H1 (cell line): ENCODE measurements around the gene SPON2. TPM values are rescaled to one million over a fixed set of nuclear protein-coding genes. Genes with fewer than 3 reads are reported as not detected.

Experiments used
- CTCF ChIA-PET: fragments of 300-600 bp; sonication (Branson Sonifier 250); formaldehyde crosslinking; loops from one replicate; lab custom pipeline; 2021; ENCODE audit not compliant: partially characterized antibody; lab: Charles Lee
- POLR2A ChIA-PET: fragments of 300-600 bp; sonication (Branson Sonifier 250); formaldehyde crosslinking; loops from one replicate; lab custom pipeline; 2021; ENCODE audit warnings: inconsistent platforms; ENCODE audit not compliant: partially characterized antibody; lab: Charles Lee
- DNase-seq, 2 experiments: peaks; one replicate each; pipeline versions ENCODE4 v3.0.0 to v3.0.0-alpha.2; 2010 to 2022; ENCODE audit warnings: low spot score in 2 of 2, low read depth in 1 of 2, mixed read lengths in 1 of 2
- FAIRE-seq: peaks from 2 replicates; lab custom pipeline; 2011; peaks lifted over from hg19 to GRCh38; lab: Jason Lieb, UNC
- H2AFZ ChIP-seq: 2 replicates; pipeline ENCODE4 v1.8.1; 2012; ENCODE audit warnings: low read length, inconsistent platforms
- H2AK5ac ChIP-seq: 2 replicates; pipeline ENCODE4 v1.6.1; 2013; ENCODE audit warnings: low read depth, low read length
- H2BK120ac ChIP-seq: replicated peaks from 2 replicates; pipeline ENCODE3; 2013; ENCODE audit warnings: low read depth, low read length, inconsistent platforms
- H2BK12ac ChIP-seq: 2 replicates; pipeline ENCODE4 v1.6.1; 2013; ENCODE audit warnings: low read depth, low read length
- H2BK15ac ChIP-seq: 2 replicates; pipeline ENCODE4 v1.6.1; 2013; ENCODE audit warnings: low read length
- H2BK20ac ChIP-seq: 2 replicates; pipeline ENCODE4 v1.6.1; 2013; ENCODE audit warnings: low read length
- H2BK5ac ChIP-seq: 2 replicates; pipeline ENCODE4 v1.6.1; 2013; ENCODE audit warnings: low read depth, low read length
- H3K14ac ChIP-seq: 2 replicates; pipeline ENCODE4 v1.6.1; 2013; ENCODE audit warnings: inconsistent platforms; ENCODE audit not compliant: insufficient read length
- H3K18ac ChIP-seq: 2 replicates; pipeline ENCODE4 v1.6.1; 2013; ENCODE audit warnings: low read length; ENCODE audit errors: extremely low read depth
- H3K23ac ChIP-seq: 2 replicates; pipeline ENCODE4 v1.6.1; 2013; ENCODE audit warnings: inconsistent platforms; ENCODE audit not compliant: insufficient read length
- H3K23me2 ChIP-seq: 2 replicates; pipeline ENCODE4 v1.6.1; 2013; ENCODE audit warnings: low read depth, low read length
- H3K27ac ChIP-seq: 2 replicates; pipeline ENCODE4 v1.6.1; 2011; ENCODE audit warnings: low read depth, low read length, inconsistent platforms
- H3K27me3 ChIP-seq, 4 experiments: replicated peaks in 1 of 4; 1 replicate in 1 of 4; 2 replicates in 3 of 4; pipeline versions ENCODE4 v1.6.1 to v1.8.1; 2011 to 2013; ENCODE audit warnings: low read length in 3 of 4, mild to moderate bottlenecking in 3 of 4, inconsistent platforms in 2 of 4, mixed read lengths in 2 of 4, moderate library complexity in 1 of 4; ENCODE audit not compliant: control insufficient read depth in 3 of 4, insufficient read depth in 3 of 4; ENCODE audit errors: extremely low read depth in 1 of 4
- H3K36me3 ChIP-seq, 4 experiments: 2 replicates each; pipeline versions ENCODE4 v1.6.1 to v1.8.1; 2011 to 2013; ENCODE audit warnings: mild to moderate bottlenecking in 4 of 4, low read length in 3 of 4, moderate library complexity in 2 of 4, control low read depth in 1 of 4, inconsistent platforms in 1 of 4; ENCODE audit not compliant: insufficient read depth in 4 of 4, control insufficient read depth in 2 of 4
- H3K4ac ChIP-seq: replicated peaks from 2 replicates; pipeline ENCODE3; 2013; ENCODE audit warnings: low read length, low read depth, mixed read lengths, inconsistent platforms; ENCODE audit not compliant: insufficient read length
- H3K4me1 ChIP-seq, 4 experiments: replicated peaks in 1 of 4; 1 replicate in 1 of 4; 2 replicates in 3 of 4; pipeline versions ENCODE4 v1.6.1 to v1.8.1; 2011 to 2013; ENCODE audit warnings: low read length in 3 of 4, inconsistent platforms in 2 of 4, mixed read lengths in 1 of 4; ENCODE audit not compliant: insufficient read depth in 4 of 4, control insufficient read depth in 3 of 4
- H3K4me2 ChIP-seq, 2 experiments: 2 replicates each; pipeline versions ENCODE4 v1.6.1 to v1.8.1; 2011 to 2013; ENCODE audit warnings: low read depth in 2 of 2, low read length in 2 of 2, control low read depth in 1 of 2, inconsistent platforms in 1 of 2, mild to moderate bottlenecking in 1 of 2; ENCODE audit not compliant: insufficient read depth in 1 of 2
- H3K4me3 ChIP-seq, 4 experiments: fragments of 200-600, 300-600 bp in 1 of 4; sonication (generic), shearing (Covaris generic), sonication (Bioruptor Twin) in 1 of 4; 2 replicates each; pipeline versions ENCODE4 v1.5.1 to v1.8.1; 2011 to 2016; ENCODE audit warnings: low read length in 4 of 4, low read depth in 3 of 4, control low read depth in 2 of 4, inconsistent platforms in 2 of 4, mild to moderate bottlenecking in 2 of 4, mixed read lengths in 1 of 4, moderate library complexity in 1 of 4; ENCODE audit not compliant: insufficient read depth in 2 of 4; ENCODE audit errors: extremely low read depth in 1 of 4
- H3K56ac ChIP-seq: replicated peaks from 2 replicates; pipeline ENCODE3; 2013; ENCODE audit warnings: low read depth, mild to moderate bottlenecking, mixed read lengths, low read length, inconsistent platforms; ENCODE audit not compliant: insufficient read length
- H3K79me1 ChIP-seq: 2 replicates; pipeline ENCODE4 v1.6.1; 2013; ENCODE audit warnings: low read depth, low read length, control low read depth
- H3K79me2 ChIP-seq, 2 experiments: 2 replicates each; pipeline versions ENCODE4 v1.6.1 to v1.8.1; 2012 to 2013; ENCODE audit warnings: low read length in 2 of 2, mild to moderate bottlenecking in 2 of 2, inconsistent platforms in 1 of 2; ENCODE audit not compliant: insufficient read depth in 2 of 2, control insufficient read depth in 1 of 2
- H3K9ac ChIP-seq, 4 experiments: replicated peaks in 1 of 4; 1 replicate in 1 of 4; 2 replicates in 3 of 4; pipeline versions ENCODE4 v1.6.1 to v1.8.1; 2011 to 2013; ENCODE audit warnings: low read depth in 3 of 4, low read length in 3 of 4, control low read depth in 2 of 4, mild to moderate bottlenecking in 2 of 4, moderate library complexity in 2 of 4, inconsistent platforms in 1 of 4; ENCODE audit errors: extremely low read depth in 1 of 4
- H3K9me3 ChIP-seq, 2 experiments: 2 replicates each; pipeline versions ENCODE4 v1.6.1 to v1.8.1; 2012 to 2013; ENCODE audit warnings: mild to moderate bottlenecking in 2 of 2, moderate library complexity in 2 of 2, control low read depth in 1 of 2, inconsistent platforms in 1 of 2, low read depth in 1 of 2, low read length in 1 of 2, mixed read lengths in 1 of 2; ENCODE audit not compliant: insufficient read depth in 2 of 2
- H4K20me1 ChIP-seq, 2 experiments: replicated peaks in 1 of 2; 2 replicates each; pipeline versions ENCODE3 to v1.8.1; 2011 to 2013; ENCODE audit warnings: inconsistent platforms in 2 of 2, low read length in 2 of 2, mild to moderate bottlenecking in 1 of 2; ENCODE audit not compliant: insufficient read depth in 2 of 2, control insufficient read depth in 1 of 2
- H4K5ac ChIP-seq: 2 replicates; pipeline ENCODE4 v1.6.1; 2013; ENCODE audit warnings: low read length, low read depth, mixed read lengths, inconsistent platforms; ENCODE audit not compliant: insufficient read length
- H4K8ac ChIP-seq: 2 replicates; pipeline ENCODE4 v1.8.0; 2013; ENCODE audit warnings: mild to moderate bottlenecking, moderate library complexity, low read length, inconsistent platforms; ENCODE audit not compliant: insufficient read depth; ENCODE audit errors: extremely low read depth
- H4K91ac ChIP-seq: replicated peaks from 2 replicates; pipeline ENCODE3; 2013; ENCODE audit warnings: low read length, mixed read lengths, inconsistent platforms; ENCODE audit not compliant: insufficient read length
- BACH1 ChIP-seq: IDR thresholded peaks from 2 replicates; pipeline ENCODE4 v1.6.1; 2012; ENCODE audit warnings: low read length, improper control_type of control experiment
- BRCA1 ChIP-seq: IDR thresholded peaks from 2 replicates; pipeline ENCODE4 v1.6.1; 2012; ENCODE audit warnings: low read depth, low read length, improper control_type of control experiment
- E2F6 ChIP-seq: IDR thresholded peaks from 2 replicates; pipeline ENCODE4 v1.6.1; 2012; ENCODE audit warnings: inconsistent platforms
- KDM1A ChIP-seq: fragments of 200-600, 300-600 bp; sonication (generic); IDR thresholded peaks from 2 replicates; pipeline ENCODE4 v1.7.1; 2016; ENCODE audit warnings: mild to moderate bottlenecking, low read length, borderline replicate concordance
- NANOG ChIP-seq: IDR thresholded peaks from 2 replicates; pipeline ENCODE4 v1.6.1; 2011; ENCODE audit warnings: low read length, low read depth, mild to moderate bottlenecking, inconsistent platforms; ENCODE audit not compliant: insufficient read depth, poor library complexity, severe bottlenecking
- NRF1 ChIP-seq: IDR thresholded peaks from 2 replicates; pipeline ENCODE4 v1.6.1; 2011; ENCODE audit warnings: mild to moderate bottlenecking, low read depth, low read length, improper control_type of control experiment
- RBBP5 ChIP-seq: IDR thresholded peaks from 2 replicates; pipeline ENCODE4 v1.7.1; 2012; ENCODE audit warnings: low read depth, mild to moderate bottlenecking, inconsistent platforms, low read length, moderate library complexity, borderline replicate concordance
- SP4 ChIP-seq: IDR thresholded peaks from 2 replicates; pipeline ENCODE4 v1.6.1; 2012; ENCODE audit warnings: low read length, inconsistent platforms
- TAF1 ChIP-seq: IDR thresholded peaks from 2 replicates; pipeline ENCODE4 v1.6.1; 2011; ENCODE audit warnings: mild to moderate bottlenecking, low read depth, low read length
- TBP ChIP-seq: IDR thresholded peaks from 2 replicates; pipeline ENCODE4 v1.6.1; 2011; ENCODE audit warnings: low read depth, low read length, improper control_type of control experiment
- WGBS, 2 experiments: shearing (Covaris generic) in 1 of 2; methylation state at CpG; one replicate each; pipeline versions ENCODE4 v1.1.6 to v1.1.7; 2013 to 2015; ENCODE audit warnings: low lambda C conversion rate in 2 of 2, mixed read lengths in 2 of 2, inconsistent platforms in 1 of 2, low coverage in 1 of 2, missing lambda C conversion rate in 1 of 2; ENCODE audit not compliant: insufficient replicate concordance in 2 of 2, insufficient coverage in 1 of 2, insufficient read length in 1 of 2; ENCODE audit errors: extremely low coverage in 1 of 2, missing lambda C conversion rate in 1 of 2; 5-methylcytosine and 5-hydroxymethylcytosine counted together
- polyA plus RNA-seq, 7 experiments: library from polyadenylated mRNA; depleted of rRNA in 3 of 7; stranded (reverse) in 5 of 7; unstranded in 2 of 7; fragments of >200 nt in 5 of 7; fragments of 200-250 nt in 2 of 7; gene quantifications; 1 replicate in 5 of 7; 2 replicates in 1 of 7; 4 replicates in 1 of 7; pipeline versions ENCODE4 v1.2.1 to v1.2.3, GENCODE V29; 2011 to 2013; ENCODE audit warnings: missing spikeins in 2 of 7, mixed read lengths in 2 of 7
- total RNA-seq: library from RNA; stranded (reverse); fragmentation: NEBNext Ultra II Directional; extraction: Animal tissue kit (Norgen Biotek cat#: 25700); gene quantifications from 2 replicates; pipeline ENCODE4 v1.2.1, GENCODE V29; 2021
- TF ChIP-seq, protein P1 (sequence below): IDR thresholded peaks from 2 replicates; pipeline ENCODE4 v1.6.1; 2012; ENCODE audit warnings: low read length, inconsistent platforms
- TF ChIP-seq, protein P2 (sequence below): IDR thresholded peaks from 2 replicates; pipeline ENCODE4 v1.6.1; 2011; ENCODE audit warnings: low read depth, mild to moderate bottlenecking, low read length; ENCODE audit not compliant: insufficient read depth

SPON2 gene
- total and polyA plus RNA-seq, 2 of the 8 experiments (the other 6 are each of a cell fraction or from before 2014, with no cell fraction given), result 2.8 to 3.2 TPM

DNA sequence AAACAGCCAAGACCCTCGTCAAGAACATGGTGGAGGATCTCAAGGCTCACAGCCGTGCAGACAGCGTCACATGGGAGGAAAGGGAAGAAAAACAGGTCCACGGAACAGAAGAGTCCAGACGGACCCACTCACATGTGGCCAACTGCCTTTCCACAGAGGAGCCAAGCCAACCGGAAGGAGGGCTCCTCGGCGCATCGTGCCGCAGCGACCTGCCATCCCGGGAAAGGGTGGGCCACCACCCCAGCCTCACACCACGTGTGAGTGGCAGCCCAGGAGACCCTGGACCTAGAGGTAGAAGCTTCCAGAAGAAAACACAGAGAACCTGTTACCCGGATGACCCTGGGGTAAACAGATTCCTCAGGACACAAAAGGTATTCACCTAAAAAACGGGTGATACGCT, 48.2 kb upstream of the SPON2 start:
- no peaks in the 10 kb centered on the region for H3K9me3 ChIP-seq
- ChIA-PET POLR2A (no interaction called here), CTCF (interaction anchor here (1.1 kb wide), 1 partner anchor 62 kb away, joined by 3 read pairs; no protein-coding TSS in a partner anchor)
- H3K79me1 ChIP-seq, result peaks cover 5% of the 10 kb centered on the region
- H3K4ac ChIP-seq, result no peak overlapping the region
- H2BK12ac ChIP-seq, result no peak overlapping the region
- no peak overlapping the region for H3K4me3 ChIP-seq
- no peaks in the 10 kb centered on the region for H3K4me1 ChIP-seq
- H4K5ac ChIP-seq, result no peak overlapping the region
- no peak overlapping the region for H3K18ac ChIP-seq
- H2BK5ac ChIP-seq, result no peak overlapping the region
- no peaks in the 10 kb centered on the region for H3K27me3 ChIP-seq
- H4K20me1 ChIP-seq, result peaks cover 6 to 25% of the 10 kb centered on the region in 2 experiments
- H3K56ac ChIP-seq, result no peak overlapping the region
- H3K23ac ChIP-seq, result no peak overlapping the region
- H4K8ac ChIP-seq, result no peak overlapping the region
- peaks cover 11 to 39% (median 20%) of the 10 kb centered on the region in 4 experiments; a peak in 7 of 8 replicates for H3K36me3 ChIP-seq
- H2BK15ac ChIP-seq, result no peak overlapping the region
- H3K27ac ChIP-seq, result no peak overlapping the region
- H2BK20ac ChIP-seq, result no peak overlapping the region
- no peak for DNase-seq
- H4K91ac ChIP-seq, result no peak overlapping the region
- 96% methylated on average over 11 of the region's 16 CpGs; no CpG with 5 or more reads in 1 of the 2 experiments for WGBS, 2 experiments
- no peak overlapping the region for H3K4me2 ChIP-seq
- H2AK5ac ChIP-seq, result no peak overlapping the region
- H3K79me2 ChIP-seq, result no peaks in the 10 kb centered on the region
- H3K9ac ChIP-seq, result no peak overlapping the region
- FAIRE-seq, result no peak
- no peak overlapping the region for H2AFZ ChIP-seq
- H3K23me2 ChIP-seq, result no peaks in the 10 kb centered on the region
- H3K14ac ChIP-seq, result no peak overlapping the region
- H2BK120ac ChIP-seq, result no peak overlapping the region
- TF ChIP-seq, protein P1, sequence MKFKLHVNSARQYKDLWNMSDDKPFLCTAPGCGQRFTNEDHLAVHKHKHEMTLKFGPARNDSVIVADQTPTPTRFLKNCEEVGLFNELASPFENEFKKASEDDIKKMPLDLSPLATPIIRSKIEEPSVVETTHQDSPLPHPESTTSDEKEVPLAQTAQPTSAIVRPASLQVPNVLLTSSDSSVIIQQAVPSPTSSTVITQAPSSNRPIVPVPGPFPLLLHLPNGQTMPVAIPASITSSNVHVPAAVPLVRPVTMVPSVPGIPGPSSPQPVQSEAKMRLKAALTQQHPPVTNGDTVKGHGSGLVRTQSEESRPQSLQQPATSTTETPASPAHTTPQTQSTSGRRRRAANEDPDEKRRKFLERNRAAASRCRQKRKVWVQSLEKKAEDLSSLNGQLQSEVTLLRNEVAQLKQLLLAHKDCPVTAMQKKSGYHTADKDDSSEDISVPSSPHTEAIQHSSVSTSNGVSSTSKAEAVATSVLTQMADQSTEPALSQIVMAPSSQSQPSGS, result no peak
- TF ChIP-seq BRCA1 (no peak), TBP (no peak), E2F6 (no peak), TAF1 (no peak), KDM1A (no peak), SP4 (no peak), NRF1 (no peak), NANOG (no peak), BACH1 (no peak), RBBP5 (no peak)
- TF ChIP-seq, protein P2, sequence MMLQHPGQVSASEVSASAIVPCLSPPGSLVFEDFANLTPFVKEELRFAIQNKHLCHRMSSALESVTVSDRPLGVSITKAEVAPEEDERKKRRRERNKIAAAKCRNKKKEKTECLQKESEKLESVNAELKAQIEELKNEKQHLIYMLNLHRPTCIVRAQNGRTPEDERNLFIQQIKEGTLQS, result no peak
